ENCODE results near the gene AMZ2.
"Not testable (repeated sequence)": the region's sequence is repeated elsewhere in the genome, so short reads cannot be mapped to it uniquely, and the experiment has no call there.

Gene AMZ2

DNA sequence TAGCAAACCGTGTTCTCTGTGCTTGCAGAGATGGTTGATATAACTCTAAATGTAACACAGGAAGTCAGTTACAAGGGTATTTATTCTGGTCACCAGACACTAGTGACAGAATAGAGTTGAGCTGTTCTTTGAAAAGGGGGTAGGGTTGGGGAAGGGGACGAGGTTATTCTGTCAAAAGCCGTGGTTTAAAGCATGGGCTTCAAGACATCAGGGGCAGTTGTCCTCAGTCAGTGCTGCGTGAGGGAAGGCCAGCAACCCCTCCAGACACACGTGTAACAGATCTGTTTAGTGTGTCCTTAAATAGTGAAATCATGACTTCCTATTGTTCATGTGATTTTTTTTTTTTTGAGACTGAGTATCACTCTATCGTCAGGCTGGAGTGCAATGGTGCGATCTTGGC lies 5.6 kb downstream of the AMZ2 start:
- not testable (repeated sequence) for DNase-seq

DNA sequence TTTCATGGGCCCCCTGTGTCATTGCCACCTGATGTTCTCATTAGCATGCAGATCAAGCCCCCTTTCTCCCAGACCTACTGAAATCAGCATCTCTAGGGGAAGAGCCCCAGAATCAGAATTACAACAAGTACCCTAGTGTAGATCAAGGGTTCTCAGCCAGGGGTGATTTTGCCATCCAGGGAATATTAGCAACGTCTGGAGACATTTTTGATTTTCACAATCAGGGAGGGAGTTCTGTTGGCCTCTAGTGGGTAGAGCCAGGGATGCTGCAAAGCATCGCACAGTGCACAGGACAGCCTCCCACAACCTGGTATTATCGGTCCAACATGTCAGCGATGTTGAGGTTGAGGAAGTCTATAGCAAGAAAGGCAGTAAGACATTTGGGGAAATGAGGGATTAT lies 7.3 kb downstream of the AMZ2 start:
- DNase-seq, result peak in 2 of 4 experiments; percentile 20 to 31

DNA sequence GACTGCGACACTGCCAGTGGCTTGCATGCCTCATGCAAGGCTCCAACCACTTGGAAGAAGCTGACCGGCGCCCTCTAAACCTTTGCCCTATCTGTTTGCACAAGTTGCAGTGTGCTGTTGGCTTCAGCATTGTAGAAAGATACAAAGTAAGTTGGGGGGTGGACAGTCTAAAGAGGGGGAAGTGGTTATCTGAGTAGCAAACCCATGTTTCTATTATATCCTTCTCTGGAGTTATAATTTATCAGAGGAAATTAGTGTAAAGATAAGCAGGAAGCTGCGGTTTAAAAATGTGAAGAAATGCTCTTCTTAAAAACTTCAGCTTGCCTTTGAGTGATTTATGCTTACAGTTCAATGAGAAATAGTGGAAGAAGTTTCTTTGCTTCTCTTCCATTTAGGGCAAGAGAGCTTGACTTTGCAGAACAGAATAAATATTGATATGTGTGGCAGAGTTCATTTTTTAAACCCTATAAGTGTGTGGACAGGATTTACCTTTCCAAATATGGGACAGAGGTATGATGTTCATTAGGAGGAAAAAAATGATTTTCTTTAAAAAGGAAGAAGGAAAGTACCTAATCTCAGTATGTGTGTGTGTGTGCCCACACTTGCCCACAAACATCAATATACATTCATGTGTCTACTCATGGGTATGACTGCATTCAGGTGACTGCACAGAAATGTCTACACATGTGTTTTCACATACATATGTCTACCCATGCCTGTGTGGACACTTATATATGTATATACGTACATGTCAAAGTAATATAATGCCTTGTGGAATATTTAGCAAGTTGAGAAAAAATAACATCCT lies 8.1 kb downstream of the AMZ2 start:
- peak; percentile 52 to 78 (median 62) for DNase-seq

DNA sequence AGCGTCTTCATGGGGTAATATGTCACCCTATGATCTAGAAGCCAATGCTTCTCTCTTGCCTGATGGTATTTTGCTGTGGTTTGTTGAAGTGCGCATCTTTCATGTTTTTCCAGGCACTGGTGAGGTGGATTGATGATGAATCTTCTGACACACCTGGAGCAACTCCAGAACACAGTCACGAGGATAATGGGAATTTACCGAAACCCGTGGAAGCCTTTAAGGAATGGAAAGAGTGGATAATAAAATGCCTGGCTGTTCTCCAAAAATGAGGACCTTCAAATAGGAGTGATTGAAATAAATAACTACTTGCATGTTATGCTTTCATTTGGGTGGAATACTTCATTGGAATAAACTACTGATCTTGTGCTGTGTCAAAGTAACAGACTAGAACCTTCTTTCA lies 8.9 kb downstream of the AMZ2 start:
- DNase-seq, result not testable (repeated sequence)

GRCh38 chr17:68257934-68258333 lies 10.1 kb downstream of the AMZ2 start:
- no peak for DNase-seq

DNA sequence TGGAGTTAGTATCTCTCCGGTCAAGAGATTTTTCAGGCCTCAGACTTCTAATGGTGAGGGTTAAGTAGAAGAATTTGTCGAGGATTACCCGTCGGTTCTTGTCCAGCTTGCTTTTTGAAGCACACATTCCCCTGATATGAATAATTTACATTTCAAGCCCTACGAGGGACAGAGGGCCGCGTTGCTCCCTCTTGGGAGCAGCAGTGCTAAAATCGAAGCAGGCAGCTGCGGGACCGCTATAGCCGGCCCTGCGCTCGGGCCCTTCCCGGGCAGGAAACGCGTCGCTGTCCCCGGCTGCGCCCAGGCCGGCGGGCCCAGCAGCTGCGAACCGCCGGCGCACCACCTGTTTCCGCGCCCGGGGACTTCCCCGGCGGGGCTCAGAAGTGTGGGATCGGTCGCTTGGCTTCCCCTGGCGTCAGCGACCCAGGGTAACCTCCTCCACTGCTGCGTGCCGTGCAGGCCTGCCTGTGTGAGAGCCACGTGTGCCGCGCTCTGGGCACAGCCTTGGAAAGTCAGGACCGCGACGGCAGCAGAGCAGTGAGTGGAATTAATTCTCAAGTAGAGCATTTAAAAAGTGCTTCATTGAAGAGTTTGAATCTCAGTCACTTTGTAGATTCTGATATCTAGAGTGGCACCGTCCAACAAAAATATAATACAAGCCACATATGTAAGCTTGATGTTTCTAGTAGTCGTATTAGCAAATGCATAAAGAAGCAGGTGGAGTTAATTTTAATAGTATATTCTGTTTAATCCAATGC lies 11.2 kb downstream of the AMZ2 start:
- peak; percentile 84 to 94 (median 86) for DNase-seq

- not testable (repeated sequence) for DNase-seq
Observed at GRCh38 chr17:68259648-68259951, 11.8 kb downstream of the AMZ2 start.

- no peak for DNase-seq
Observed at GRCh38 chr17:68260051-68260762, 12.4 kb downstream of the AMZ2 start.

GRCh38 chr17:68262467-68262866 lies 14.6 kb downstream of the AMZ2 start:
- DNase-seq, result not testable (repeated sequence)

DNA sequence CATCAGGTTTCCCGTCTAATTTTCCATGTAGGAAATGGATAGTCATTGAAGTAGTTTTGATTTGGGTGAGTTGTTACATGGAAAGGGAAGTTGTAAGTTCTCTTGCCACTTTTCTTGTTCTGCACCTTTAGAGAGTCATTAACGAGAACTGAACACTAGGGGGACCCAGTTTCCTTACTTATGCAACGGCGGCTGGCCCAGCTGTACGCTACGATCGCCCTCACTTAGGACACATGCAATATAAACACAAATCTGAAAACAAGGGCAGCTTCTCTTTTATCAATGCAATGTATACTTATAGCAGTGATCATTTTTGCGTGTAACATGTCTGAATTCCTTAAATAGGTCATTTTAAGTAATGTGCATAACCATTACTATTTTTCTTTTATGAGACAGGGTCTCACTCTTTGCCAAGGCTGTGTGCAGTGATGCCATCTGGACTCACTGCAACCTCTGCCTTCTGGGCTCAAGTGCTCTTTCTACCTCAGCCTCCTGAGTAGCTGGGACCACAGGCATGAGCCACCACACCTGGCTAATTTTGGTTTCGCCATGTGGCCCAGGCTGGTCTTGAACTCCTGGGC lies 15.3 kb downstream of the AMZ2 start:
- DNase-seq, result peak; percentile 36 to 73 (median 64)

GRCh38 chr17:68265833-68266232 lies 18.0 kb downstream of the AMZ2 start:
- DNase-seq, result not testable (repeated sequence)

DNA sequence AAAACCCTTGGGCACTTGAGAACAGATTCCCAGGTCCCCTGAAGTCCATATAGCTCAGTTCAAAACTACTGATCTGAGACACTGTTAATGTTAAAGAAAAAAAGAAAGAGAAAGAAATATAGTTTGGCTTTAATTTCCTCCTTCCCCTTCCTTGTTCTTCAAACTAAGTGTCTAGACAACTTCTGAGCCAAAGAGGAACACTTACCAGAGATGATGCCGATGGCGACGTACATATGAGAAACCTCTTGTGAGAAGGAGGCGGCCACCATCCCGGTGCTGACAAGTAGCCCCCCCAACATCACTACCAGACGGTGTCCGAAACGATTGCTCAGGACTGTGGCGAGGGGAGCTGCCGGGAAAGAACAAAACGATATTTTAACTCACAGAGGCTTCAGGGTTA lies 25.9 kb downstream of the AMZ2 start:
- DNase-seq, result peak; percentile 33 to 69 (median 53)

- DNase-seq, result not testable (repeated sequence)
Observed at GRCh38 chr17:68276339-68276738, 28.5 kb downstream of the AMZ2 start.

DNA sequence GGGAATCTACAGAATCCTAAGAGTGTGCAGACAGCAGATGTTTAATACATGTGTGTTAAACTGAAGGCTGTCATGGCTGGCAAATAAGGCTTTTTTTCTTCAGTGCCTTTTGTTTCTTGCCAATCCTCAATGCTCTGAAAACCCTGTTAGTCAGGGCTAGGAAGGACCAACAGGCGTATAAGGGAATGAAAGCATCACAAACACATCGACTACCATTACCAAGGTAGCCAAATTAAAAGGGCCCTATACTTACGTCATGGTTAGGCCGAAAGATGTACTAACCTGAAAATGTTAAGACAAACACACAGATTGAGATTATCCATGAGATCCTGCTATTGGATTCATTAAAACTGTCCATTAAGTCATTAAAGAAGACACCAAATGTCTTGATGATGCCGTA lies 30.0 kb downstream of the AMZ2 start:
- DNase-seq, result no peak

DNA sequence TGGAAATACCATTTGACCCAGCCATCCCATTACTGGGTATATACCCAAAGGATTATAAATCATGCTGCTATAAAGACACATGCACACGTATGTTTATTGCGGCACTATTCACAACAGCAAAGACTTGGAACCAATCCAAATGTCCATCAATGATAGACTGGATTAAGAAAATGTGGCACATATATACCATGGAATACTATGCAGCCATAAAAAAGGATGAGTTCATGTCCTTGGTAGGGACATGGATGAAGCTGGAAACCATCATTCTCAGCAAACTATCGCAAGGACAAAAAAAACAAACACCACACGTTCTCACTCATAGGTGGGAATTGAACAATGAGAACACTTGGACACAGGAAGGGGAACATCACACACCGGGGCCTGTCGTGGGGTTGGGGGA lies 34.1 kb downstream of the AMZ2 start:
- DNase-seq, result not testable (repeated sequence)

- peak; percentile 75 to 90 (median 84) for DNase-seq
Observed at GRCh38 chr17:68288375-68288774, 40.5 kb downstream of the AMZ2 start.

DNA sequence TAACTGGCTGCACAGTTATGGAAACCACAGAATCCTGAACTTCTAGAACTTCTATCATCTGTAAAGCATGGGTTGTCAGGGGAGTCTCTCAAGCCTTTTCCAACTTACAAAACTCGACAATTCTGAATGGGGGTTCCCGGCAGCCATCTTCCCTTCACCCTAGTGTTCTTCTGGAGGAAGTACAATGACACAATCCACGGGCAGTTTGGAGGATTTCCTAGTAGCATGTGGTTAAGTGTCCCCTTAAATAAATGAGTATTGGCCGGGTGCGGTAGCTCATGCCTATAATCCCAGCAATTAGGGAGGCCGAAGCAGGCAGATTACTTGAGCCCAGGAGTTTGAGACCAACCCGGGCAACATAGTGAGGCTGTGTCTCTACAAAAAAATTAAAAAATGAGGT lies 41.0 kb downstream of the AMZ2 start:
- peak; percentile 77 to 89 (median 86) for DNase-seq

- DNase-seq, result peak; percentile 28 to 46 (median 36)
Observed at GRCh38 chr17:68289473-68289872, 41.6 kb downstream of the AMZ2 start.

GRCh38 chr17:68289936-68290267 lies 42.1 kb downstream of the AMZ2 start:
- peak in 3 of 4 experiments; percentile 35 to 49 (median 43) for DNase-seq

GRCh38 chr17:68290268-68290954 lies 42.6 kb downstream of the AMZ2 start:
- DNase-seq, result peak; percentile 59 to 78 (median 67)

DNA sequence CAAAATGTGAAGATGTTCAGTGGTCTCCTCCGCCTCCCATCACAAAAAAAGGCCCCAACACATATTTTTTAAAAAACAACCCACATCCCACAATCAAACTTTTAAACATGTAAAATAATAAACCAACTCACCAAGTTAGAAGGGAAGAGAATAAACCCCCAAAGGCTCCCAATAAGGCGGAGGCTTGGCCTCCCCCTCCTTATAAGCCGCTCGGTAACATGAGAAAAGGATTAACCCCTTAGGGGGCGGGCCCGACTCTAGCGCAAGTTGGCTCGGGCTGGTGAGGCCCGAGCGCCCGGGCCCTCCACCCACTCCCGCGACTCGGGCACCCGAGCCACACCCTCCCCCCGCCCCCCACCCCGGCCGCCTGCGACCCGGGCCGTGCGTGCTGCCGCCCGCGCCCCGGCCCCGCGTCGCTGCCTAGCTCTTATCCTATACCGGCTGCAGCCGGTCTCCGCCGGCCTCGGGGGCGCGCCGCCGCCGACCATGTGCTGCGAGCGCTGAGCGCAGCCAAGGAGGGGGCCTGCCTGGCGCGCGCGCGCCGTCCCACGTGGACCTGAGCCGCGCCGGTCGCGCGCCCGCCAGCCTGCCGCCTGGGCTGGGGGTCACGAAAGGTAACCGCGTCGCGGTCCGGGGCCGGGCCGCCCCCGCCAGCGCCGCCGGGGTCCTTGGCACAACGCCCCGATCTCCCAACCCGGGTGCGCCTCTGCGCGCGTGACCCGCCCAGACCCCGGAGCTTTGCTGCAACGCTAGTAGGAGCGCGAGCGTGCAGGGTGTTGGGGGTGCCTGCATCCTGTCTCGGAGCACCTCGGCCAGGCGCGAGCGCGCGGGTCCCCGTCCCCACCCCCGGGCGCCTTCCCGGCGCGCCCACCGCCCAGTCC lies 43.4 kb downstream of the AMZ2 start, which contains the start of the genes ARSG and SLC16A6:
ARSG (plus strand) TSS at position 541 of the 881 bp plus-strand sequence. CDS start 15,999 bp downstream, outside the sequence.
SLC16A6 (minus strand) TSS at position 173 of the 881 bp plus-strand sequence. CDS start 12,807 bp downstream, outside the sequence.
- peak; percentile 93 to 97 (median 96) for DNase-seq

All from suppressor macrophage (primary cell).